ENCODE measurements around the gene POM121L2. TPM values are rescaled to one million over a fixed set of nuclear protein-coding genes. Genes with fewer than 3 reads are reported as not detected.

The POM121L2 gene
- under 1 TPM in 1 of 6 donors, not detected in 5; 0.03 TPM for total RNA-seq
- under 1 TPM in 1 of 2 donors, not detected in 1; 0.02 TPM for polyA plus RNA-seq

- Histone ChIP-seq H3K4me3 (peak within 1 kb of the TSS; percentile 22 to 54 (median 36)), H3K27ac (no peak within 1 kb of the TSS), H3K9me3 (no peaks in the 10 kb centered on the region), H3K27me3 (peaks cover 3 to 42% (median 13%) of the 10 kb centered on the region in 4 donors), H3K36me3 (no peaks in the 10 kb centered on the region), H3K4me1 (peaks cover 0 to 5% (median 0%) of the 10 kb centered on the region in 3 donors)
- 1 to 2% methylated on average over 64 of the region's 64 CpGs for WGBS, 2 donors
- no peak for FAIRE-seq
- peak; percentile 71 to 88 (median 78) for DNase-seq
- ATAC-seq, result peak; percentile 95 to 98 (median 98)
- intact Hi-C loops (cut with DNase I), result no loop called here
- TF ChIP-seq CTCF (IDR thresholded peaks at IDR 0.05), result peak; percentile 36 to 60 (median 52)
These were observed at the start of gene POM121L2 for GRCh38 chr6:27312146-27312949. TSS of gene POM121L2 (minus strand) at chr6:27312273. CDS start at chr6:27312170, 103 bp downstream.

- no peak overlapping the region for H3K4me3 ChIP-seq
These were observed 47.2 kb upstream of the POM121L2 start for GRCh38 chr6:27359231-27359630.

GRCh38 chr6:27358786-27359185 is 46.7 kb upstream of the POM121L2 start:
- Histone ChIP-seq H3K4me1 (no peaks in the 10 kb centered on the region), H3K4me3 (no peak overlapping the region), H3K27me3 (no peaks in the 10 kb centered on the region), H3K36me3 (peaks cover 0 to 13% (median 4%) of the 10 kb centered on the region in 3 donors), H3K9me3 (peaks cover 0 to 10% (median 0%) of the 10 kb centered on the region in 4 donors), H3K27ac (no peak overlapping the region)
- FAIRE-seq (no peak), DNase-seq (no peak), ATAC-seq (no peak)
- no peak for TF ChIP-seq CTCF (IDR thresholded peaks at IDR 0.05)
- WGBS, 2 donors, result 70 to 95% methylated on average over 2 of the region's 2 CpGs
- intact Hi-C loops (cut with DNase I), result no loop called here

More at GRCh38 chr6:27359231-27359630, 47.2 kb upstream of the POM121L2 start:
- Histone ChIP-seq H3K27ac (no peak overlapping the region), H3K4me1 (no peaks in the 10 kb centered on the region), H3K27me3 (no peaks in the 10 kb centered on the region), H3K36me3 (peaks cover 0 to 13% (median 4%) of the 10 kb centered on the region in 3 donors), H3K9me3 (peaks cover 0 to 10% (median 0%) of the 10 kb centered on the region in 4 donors)
- no peak for DNase-seq
- ATAC-seq, result no peak
- intact Hi-C loops (cut with DNase I), result no loop called here
- WGBS, 2 donors, result 94 to 100% methylated on average over 1 of the region's 1 CpG
- TF ChIP-seq CTCF (IDR thresholded peaks at IDR 0.05), result no peak
- FAIRE-seq, result no peak

GRCh38 chr6:27352850-27353249 is 40.8 kb upstream of the POM121L2 start:
- no peak overlapping the region for H3K27ac ChIP-seq
- intact Hi-C loops (cut with DNase I), result no loop called here
- H3K9me3 ChIP-seq, result no peaks in the 10 kb centered on the region
- H3K36me3 ChIP-seq, result no peaks in the 10 kb centered on the region
- no peaks in the 10 kb centered on the region for H3K27me3 ChIP-seq
- DNase-seq (no peak), ATAC-seq (no peak), FAIRE-seq (no peak)
- no peak overlapping the region for H3K4me3 ChIP-seq
- TF ChIP-seq CTCF (IDR thresholded peaks at IDR 0.05), result no peak
- H3K4me1 ChIP-seq, result no peaks in the 10 kb centered on the region
- 84 to 86% methylated on average over 4 of the region's 4 CpGs for WGBS, 2 donors

- no peaks in the 10 kb centered on the region for H3K4me1 ChIP-seq
- intact Hi-C loops (cut with DNase I), result no loop called here
These were observed 22.1 kb upstream of the POM121L2 start for GRCh38 chr6:27334141-27334540.

More at GRCh38 chr6:27334141-27334540, 22.1 kb upstream of the POM121L2 start:
- Histone ChIP-seq H3K27me3 (peaks cover 4 to 8% (median 5%) of the 10 kb centered on the region in 4 donors), H3K9me3 (no peaks in the 10 kb centered on the region), H3K36me3 (no peaks in the 10 kb centered on the region), H3K27ac (no peak overlapping the region), H3K4me3 (no peak overlapping the region)
- no peak for ATAC-seq
- WGBS, 2 donors, result 57 to 62% methylated on average over 10 of the region's 10 CpGs
- TF ChIP-seq CTCF (IDR thresholded peaks at IDR 0.05), result no peak
- no peak for FAIRE-seq
- DNase-seq, result no peak
